SK-N-SH (cell line): ENCODE results near the gene ENDOD1. TPM values are rescaled to one million over a fixed set of nuclear protein-coding genes. Genes with fewer than 3 reads are reported as not detected.

Experiments
- CTCF ChIA-PET: fragments of 300-600, 350-600 bp; formaldehyde crosslinking; extraction: SDS; loops from one replicate; lab custom pipeline; 2021; lab: Yijun Ruan, JAX
- POLR2A ChIA-PET: fragments of 350-600 bp; sonication (Branson Sonifier 250); formaldehyde crosslinking; extraction: SDS; loops from one replicate; lab custom pipeline; 2020; ENCODE audit warnings: antibody characterized with exemption, inconsistent platforms; lab: Yijun Ruan, JAX
- DNase-seq: peaks from one replicate; pipeline ENCODE4 v3.0.0; 2012
- H2AFZ ChIP-seq: fragments of 200-600 bp; sonication (generic); 2 replicates; pipeline ENCODE4 v1.8.1; 2016; ENCODE audit warnings: antibody characterized with exemption, mild to moderate bottlenecking, low read depth
- H3F3A ChIP-seq: fragments of 200-600 bp; sonication (generic); replicated peaks from 2 replicates; pipeline ENCODE3; 2016; ENCODE audit warnings: antibody characterized with exemption, mild to moderate bottlenecking; ENCODE audit not compliant: insufficient read depth
- H3K27ac ChIP-seq, 2 experiments: fragments of 200-500 bp in 1 of 2; fragments of 200-600 bp in 1 of 2; sonication (Bioruptor generic) in 1 of 2; sonication (generic), shearing (Covaris generic) in 1 of 2; 2 replicates each; pipeline versions ENCODE4 v1.5.1 to v1.6.1; 2014 to 2016; ENCODE audit warnings: low read depth in 2 of 2, inconsistent platforms in 1 of 2, low read length in 1 of 2, mild to moderate bottlenecking in 1 of 2, mixed read lengths in 1 of 2
- H3K27me3 ChIP-seq: fragments of 200-600 bp; sonication (generic), shearing (Covaris generic); 2 replicates; pipeline ENCODE4 v1.6.1; 2016; ENCODE audit warnings: mixed run types; ENCODE audit not compliant: insufficient read depth
- H3K36me3 ChIP-seq, 2 experiments: fragments of 200-500 bp in 1 of 2; fragments of 200-600 bp in 1 of 2; sonication (Bioruptor generic) in 1 of 2; sonication (generic) in 1 of 2; replicated peaks in 1 of 2; 2 replicates each; pipeline versions ENCODE3 to v1.5.1; 2014 to 2016; ENCODE audit warnings: low read length in 1 of 2, mild to moderate bottlenecking in 1 of 2; ENCODE audit not compliant: insufficient read depth in 2 of 2, control insufficient read depth in 1 of 2
- H3K4me1 ChIP-seq, 2 experiments: fragments of 200-500 bp in 1 of 2; fragments of 200-600 bp in 1 of 2; sonication (Bioruptor generic) in 1 of 2; sonication (generic), shearing (Covaris generic) in 1 of 2; 2 replicates each; pipeline versions ENCODE4 v1.5.1 to v1.6.1; 2014 to 2016; ENCODE audit warnings: low read depth in 1 of 2, low read length in 1 of 2, mixed run types in 1 of 2; ENCODE audit not compliant: insufficient read depth in 2 of 2, control insufficient read depth in 1 of 2
- H3K4me2 ChIP-seq: fragments of 200-600 bp; sonication (generic), shearing (Covaris generic); 2 replicates; pipeline ENCODE4 v1.6.1; 2017; ENCODE audit warnings: mixed run types
- H3K4me3 ChIP-seq, 2 experiments: fragments of 200-500 bp in 1 of 2; fragments of 200-600 bp in 1 of 2; sonication (Bioruptor generic) in 1 of 2; sonication (generic), shearing (Covaris generic) in 1 of 2; 2 replicates each; pipeline versions ENCODE4 v1.5.1 to v1.8.1; 2014 to 2016; ENCODE audit warnings: low read depth in 2 of 2, inconsistent platforms in 1 of 2, low read length in 1 of 2, mild to moderate bottlenecking in 1 of 2, mixed read lengths in 1 of 2, moderate library complexity in 1 of 2
- H3K79me2 ChIP-seq: fragments of 200-600 bp; sonication (generic); 2 replicates; pipeline ENCODE4 v1.8.1; 2017; ENCODE audit warnings: mild to moderate bottlenecking; ENCODE audit not compliant: insufficient read depth
- H3K9ac ChIP-seq: fragments of 200-600 bp; sonication (generic); 2 replicates; pipeline ENCODE4 v1.6.1; 2017; ENCODE audit warnings: mixed run types
- H3K9me2 ChIP-seq: fragments of 200-600 bp; sonication (generic); 2 replicates; pipeline ENCODE4 v1.6.1; 2017; ENCODE audit warnings: mixed run types
- H3K9me3 ChIP-seq: fragments of 200-600 bp; sonication (generic); 2 replicates; pipeline ENCODE4 v1.6.1; 2017; ENCODE audit warnings: mixed run types, mild to moderate bottlenecking, moderate library complexity
- H4K20me1 ChIP-seq: fragments of 200-600 bp; sonication (generic); 2 replicates; pipeline ENCODE4 v1.6.1; 2017; ENCODE audit warnings: mild to moderate bottlenecking, mixed run types; ENCODE audit not compliant: insufficient read depth
- CHD2 ChIP-seq: fragments of 150-350 bp; IDR thresholded peaks from 2 replicates; pipeline ENCODE4 v1.6.1; 2018; ENCODE audit warnings: low read length; ENCODE audit not compliant: partially characterized antibody
- ELF1 ChIP-seq: IDR thresholded peaks from 2 replicates; pipeline ENCODE4 v1.4.0; 2012
- FOXJ3 ChIP-seq: sonication (generic); formaldehyde crosslinking; IDR thresholded peaks from 2 replicates; pipeline ENCODE4 v1.5.1; 2020; ENCODE audit warnings: mild to moderate bottlenecking, missing genetic modification reagents
- GATA2 ChIP-seq: sonication (generic); formaldehyde crosslinking; IDR thresholded peaks from 2 replicates; pipeline ENCODE4 v1.5.0; 2020; ENCODE audit warnings: mild to moderate bottlenecking, missing genetic modification reagents
- IRF3 ChIP-seq: fragments of 150-350 bp; IDR thresholded peaks from 2 replicates; pipeline ENCODE4 v1.6.1; 2016; ENCODE audit warnings: mild to moderate bottlenecking, low read depth, low read length
- MAX ChIP-seq: IDR thresholded peaks from 2 replicates; pipeline ENCODE4 v1.4.0; 2012; ENCODE audit warnings: low read depth
- MXI1 ChIP-seq: IDR thresholded peaks from 2 replicates; pipeline ENCODE4 v1.6.1; 2012; ENCODE audit warnings: mild to moderate bottlenecking, low read depth, low read length, improper control_type of control experiment
- NRF1 ChIP-seq: IDR thresholded peaks from 2 replicates; pipeline ENCODE4 v1.6.1; 2012; ENCODE audit warnings: low read depth, mild to moderate bottlenecking, low read length
- POLR2AphosphoS5 ChIP-seq: IDR thresholded peaks from 2 replicates; pipeline ENCODE4 v1.6.1; 2012; ENCODE audit warnings: low read depth, low read length
- REST ChIP-seq: IDR thresholded peaks from 2 replicates; pipeline ENCODE4 v1.6.1; 2012; ENCODE audit warnings: mild to moderate bottlenecking, low read depth, low read length, moderate library complexity
- SMC3 ChIP-seq: IDR thresholded peaks from 2 replicates; pipeline ENCODE4 v1.6.1; 2012; ENCODE audit warnings: low read depth, low read length, improper control_type of control experiment
- TCF12 ChIP-seq: IDR thresholded peaks from 2 replicates; pipeline ENCODE4 v1.4.0; 2012
- TEAD4 ChIP-seq: IDR thresholded peaks from 2 replicates; pipeline ENCODE4 v1.4.0; 2012; ENCODE audit warnings: mild to moderate bottlenecking, borderline replicate concordance; ENCODE audit not compliant: insufficient read depth
- WGBS: methylation state at CpG from one replicate; pipeline ENCODE4 v1.1.6; 2017; ENCODE audit warnings: low lambda C conversion rate; 5-methylcytosine and 5-hydroxymethylcytosine counted together
- polyA plus RNA-seq, 3 experiments: library from polyadenylated mRNA; depleted of rRNA; stranded (reverse); fragments of >200 nt; gene quantifications; 2 replicates each; pipeline ENCODE4 v1.2.3, GENCODE V29; 2012
- TF ChIP-seq, protein P1 (sequence below): IDR thresholded peaks from 2 replicates; pipeline ENCODE4 v1.4.0; 2012; ENCODE audit warnings: low read depth, borderline replicate concordance
- TF ChIP-seq, protein P2 (sequence below): fragments of 150-350 bp; IDR thresholded peaks from 2 replicates; pipeline ENCODE4 v1.6.1; 2017; ENCODE audit warnings: antibody characterized with exemption, low read length, low read depth, borderline replicate concordance

The ENDOD1 gene
- polyA plus RNA-seq, 1 of the 3 experiments (the other 2 are of a cell fraction) = 15.0 TPM

GRCh38 chr11:95066716-95067038 is 23.0 kb upstream of the ENDOD1 start, which contains the start of gene SRSF8:
Gene SRSF8, plus strand, starts transcription at chr11:95066919. Its CDS starts 308 bp downstream, at chr11:95067227.
- peak within 1 kb of the TSS; percentile 90 to 98 for H3K4me3 ChIP-seq
- H3K4me1 ChIP-seq = peaks cover 7 to 8% of the 10 kb centered on the region in 2 experiments; a peak in 3 of 4 replicates
- ChIA-PET CTCF (interaction anchor here (0.8 to 6.4 kb wide), 22 partner anchors 8 to 1328 kb away, joined by 3 to 52 read pairs (median 4); partner anchors contain the start of genes AMOTL1, ENDOD1 and SESN3), POLR2A (interaction anchor here (0.6 to 2.8 kb wide), 7 partner anchors 23 to 723 kb away, joined by 3 to 21 read pairs (median 8); partner anchors contain the start of genes CWC15, ENDOD1, FAM76B and KDM4D)
- no peaks in the 10 kb centered on the region for H3K9me3 ChIP-seq
- peaks cover 25% of the 10 kb centered on the region for H3K79me2 ChIP-seq
- peaks cover 10 to 16% of the 10 kb centered on the region in 2 experiments for H3K36me3 ChIP-seq
- H3K4me2 ChIP-seq = peak within 1 kb of the TSS; percentile 83
- peaks cover 18% of the 10 kb centered on the region for H3F3A ChIP-seq
- H3K27me3 ChIP-seq = no peaks in the 10 kb centered on the region
- WGBS = 0% methylated on average over 3 of the region's 4 CpGs
- H4K20me1 ChIP-seq = no peaks in the 10 kb centered on the region
- TF ChIP-seq TEAD4 (no peak), NRF1 (no peak), POLR2AphosphoS5 (peak; percentile 64; the same call in 1 of the 2 replicates)
- H3K27ac ChIP-seq = peak within 1 kb of the TSS; percentile 79 to 96
- H3K9me2 ChIP-seq = no peaks in the 10 kb centered on the region
- DNase-seq = no peak
- peak within 1 kb of the TSS; percentile 74 for H2AFZ ChIP-seq
- H3K9ac ChIP-seq = peak within 1 kb of the TSS; percentile 74

- H3K79me2 ChIP-seq = peaks cover 25% of the 10 kb centered on the region
- POLR2A ChIA-PET = interaction anchor here (0.6 to 2.8 kb wide), 9 partner anchors 23 to 722 kb away, joined by 3 to 21 read pairs (median 3); partner anchors contain the start of genes CWC15, ENDOD1, FAM76B and KDM4D
- H4K20me1 ChIP-seq = no peaks in the 10 kb centered on the region
- H3K36me3 ChIP-seq = peaks cover 12 to 16% of the 10 kb centered on the region in 2 experiments
- H3K27ac ChIP-seq = peak overlapping the region; percentile 79 to 96
- peak overlapping the region; percentile 74 for H2AFZ ChIP-seq
- H3K4me3 ChIP-seq = peak overlapping the region; percentile 90 to 98
- peaks cover 7 to 8% of the 10 kb centered on the region in 2 experiments; a peak in 3 of 4 replicates for H3K4me1 ChIP-seq
- peaks cover 18% of the 10 kb centered on the region for H3F3A ChIP-seq
- peak overlapping the region; percentile 83 for H3K4me2 ChIP-seq
- H3K27me3 ChIP-seq = no peaks in the 10 kb centered on the region
- WGBS = 4% methylated on average over 16 of the region's 98 CpGs
- no peaks in the 10 kb centered on the region for H3K9me3 ChIP-seq
- DNase-seq = peak; percentile 78
- peak overlapping the region; percentile 74 for H3K9ac ChIP-seq
- H3K9me2 ChIP-seq = no peaks in the 10 kb centered on the region
- CTCF ChIA-PET = interaction anchor here (0.6 to 6.4 kb wide), 31 partner anchors 9 to 1327 kb away, joined by 3 to 52 read pairs (median 4); partner anchors contain the start of genes AMOTL1, ENDOD1 and SESN3
- TF ChIP-seq REST (0 out of 2 replicates have a peak, but pooled peaks have one; percentile 14), TEAD4 (no peak), IRF3 (no peak), MXI1 (peak; percentile 68), CHD2 (peak; percentile 27), TCF12 (0 out of 2 replicates have a peak, but pooled peaks have one; percentile 23), POLR2AphosphoS5 (peak; percentile 55; the same call in 1 of the 2 replicates), SMC3 (no peak), GATA2 (0 out of 2 replicates have a peak, but pooled peaks have one; percentile 18), FOXJ3 (peak; percentile 42; the same call in 1 of the 2 replicates), ELF1 (0 out of 2 replicates have a peak, but pooled peaks have one; percentile 20), MAX (peak; percentile 40)
- TF ChIP-seq, protein P1, sequence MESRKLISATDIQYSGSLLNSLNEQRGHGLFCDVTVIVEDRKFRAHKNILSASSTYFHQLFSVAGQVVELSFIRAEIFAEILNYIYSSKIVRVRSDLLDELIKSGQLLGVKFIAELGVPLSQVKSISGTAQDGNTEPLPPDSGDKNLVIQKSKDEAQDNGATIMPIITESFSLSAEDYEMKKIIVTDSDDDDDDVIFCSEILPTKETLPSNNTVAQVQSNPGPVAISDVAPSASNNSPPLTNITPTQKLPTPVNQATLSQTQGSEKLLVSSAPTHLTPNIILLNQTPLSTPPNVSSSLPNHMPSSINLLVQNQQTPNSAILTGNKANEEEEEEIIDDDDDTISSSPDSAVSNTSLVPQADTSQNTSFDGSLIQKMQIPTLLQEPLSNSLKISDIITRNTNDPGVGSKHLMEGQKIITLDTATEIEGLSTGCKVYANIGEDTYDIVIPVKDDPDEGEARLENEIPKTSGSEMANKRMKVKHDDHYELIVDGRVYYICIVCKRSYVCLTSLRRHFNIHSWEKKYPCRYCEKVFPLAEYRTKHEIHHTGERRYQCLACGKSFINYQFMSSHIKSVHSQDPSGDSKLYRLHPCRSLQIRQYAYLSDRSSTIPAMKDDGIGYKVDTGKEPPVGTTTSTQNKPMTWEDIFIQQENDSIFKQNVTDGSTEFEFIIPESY = peak; percentile 66; the same call in 1 of the 2 replicates
- TF ChIP-seq, protein P2, sequence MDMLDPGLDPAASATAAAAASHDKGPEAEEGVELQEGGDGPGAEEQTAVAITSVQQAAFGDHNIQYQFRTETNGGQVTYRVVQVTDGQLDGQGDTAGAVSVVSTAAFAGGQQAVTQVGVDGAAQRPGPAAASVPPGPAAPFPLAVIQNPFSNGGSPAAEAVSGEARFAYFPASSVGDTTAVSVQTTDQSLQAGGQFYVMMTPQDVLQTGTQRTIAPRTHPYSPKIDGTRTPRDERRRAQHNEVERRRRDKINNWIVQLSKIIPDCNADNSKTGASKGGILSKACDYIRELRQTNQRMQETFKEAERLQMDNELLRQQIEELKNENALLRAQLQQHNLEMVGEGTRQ = no peak
These were observed 22.4 kb upstream of the ENDOD1 start for GRCh38 chr11:95067039-95067840.
